HG02970 (cell line): ENCODE measurements around the gene C1orf232.

ENCODE experiments used
- ATAC-seq: cut with Tn5 transposase; IDR thresholded peaks from one replicate; pipeline ENCODE4 v1.9.1; 2021; ENCODE audit warnings: mild to moderate bottlenecking, moderate library complexity, moderate number of reproducible peaks; ENCODE audit not compliant: unreplicated experiment, low FRiP score

C1orf232 gene

DNA sequence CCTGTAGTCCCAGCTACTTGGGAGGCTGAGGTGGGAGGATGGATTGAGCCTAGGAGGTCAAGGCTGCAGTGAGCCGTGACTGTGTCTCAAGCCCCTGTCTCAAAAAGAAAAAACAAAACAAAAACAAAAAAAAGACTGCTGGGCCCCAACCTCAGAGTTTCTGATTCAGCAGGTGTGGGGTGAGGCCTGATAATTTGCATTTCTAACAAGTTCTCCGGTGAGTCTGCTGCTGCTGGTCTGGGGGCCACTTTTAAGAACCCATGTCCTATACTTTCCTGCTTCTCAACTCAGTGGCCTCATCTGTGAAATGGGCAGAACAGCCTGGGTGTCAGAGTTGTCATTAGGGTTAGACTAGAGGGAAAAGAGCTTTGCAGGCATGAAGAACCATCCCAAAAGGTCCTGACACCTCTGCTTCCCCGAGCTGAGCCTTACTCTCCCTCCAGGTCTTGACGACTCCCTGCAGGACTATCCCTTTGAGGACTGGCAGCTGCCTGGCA lies 11.3 kb upstream of the C1orf232 start:
- ATAC-seq, result no peak

GRCh38 chr1:26177182-26177684 lies 8.5 kb upstream of the C1orf232 start, which contains the start of gene CNKSR1:
Gene CNKSR1, plus strand, starts transcription at chr1:26177491. Its CDS starts 57 bp downstream, at chr1:26177548.
- ATAC-seq, result no peak

DNA sequence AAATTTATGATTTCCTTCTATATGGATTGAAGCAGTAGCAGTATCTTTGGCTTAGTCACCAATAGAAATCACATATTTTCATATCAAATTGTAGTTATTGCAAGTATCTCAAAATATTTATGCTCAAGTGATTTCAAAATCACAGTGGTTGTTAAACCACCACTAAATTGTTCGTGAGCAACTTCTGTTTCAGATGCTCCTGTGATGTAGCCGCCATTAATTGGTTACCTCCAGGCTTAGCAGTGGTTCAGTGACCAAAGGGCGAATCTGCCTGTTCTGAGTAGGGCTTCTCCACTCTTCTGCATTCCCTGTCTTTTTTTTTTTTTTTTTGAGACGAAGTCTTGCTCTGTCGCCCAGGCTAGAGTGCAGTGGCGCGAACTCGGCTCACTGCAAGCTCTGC lies 6.6 kb upstream of the C1orf232 start:
- no peak for ATAC-seq

DNA sequence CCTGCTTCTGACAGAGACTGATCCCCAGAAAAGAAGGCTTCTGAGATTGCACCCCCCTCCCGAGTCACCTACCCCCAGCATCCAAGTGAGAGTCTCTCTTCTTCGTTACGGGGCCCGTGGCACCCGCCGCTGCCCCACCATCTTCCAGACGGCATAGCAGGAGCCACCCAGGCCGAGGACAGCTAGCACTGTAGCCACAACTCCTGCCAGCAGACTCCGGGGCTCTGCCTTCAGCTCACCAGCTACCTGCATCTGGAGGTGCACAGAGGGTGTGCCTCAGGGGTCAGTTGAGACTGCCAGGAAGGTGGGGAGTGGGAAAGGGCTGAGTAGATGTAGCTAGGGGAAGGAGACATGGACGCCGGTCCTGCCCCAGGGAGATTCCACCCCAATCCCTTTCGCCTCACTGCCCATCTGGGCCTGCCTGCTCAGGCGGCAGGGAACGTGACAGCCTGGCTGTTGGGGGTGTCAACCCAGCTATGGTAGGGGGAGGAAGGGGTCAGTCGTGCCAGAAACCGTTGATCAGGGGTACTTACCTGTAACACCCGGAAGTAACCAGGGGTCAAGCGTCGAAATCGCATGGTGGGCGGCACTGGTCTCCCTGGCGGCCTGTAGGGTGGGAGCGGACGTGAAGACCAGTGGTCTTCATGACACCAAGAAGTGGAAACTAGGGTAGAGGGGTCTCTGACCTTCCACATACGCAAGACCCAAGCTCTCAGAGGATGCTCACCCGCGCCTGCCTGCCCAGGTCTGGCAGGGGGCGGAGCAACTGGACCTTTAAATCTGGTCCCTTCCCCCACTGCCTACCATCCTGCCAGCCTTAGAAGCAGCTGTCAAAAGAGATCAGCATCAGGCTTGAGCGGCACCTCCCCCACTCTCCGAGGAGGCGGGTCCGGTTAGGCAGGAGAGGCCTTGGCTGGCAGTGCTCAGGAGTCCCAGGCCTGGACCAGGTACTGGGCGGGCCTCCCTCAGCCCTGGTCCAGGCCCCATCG lies 2.6 kb upstream of the C1orf232 start, which contains the start of gene ZNF593OS:
Gene ZNF593OS, minus strand, starts transcription at position 749 of the 989 bp plus-strand sequence. Its CDS starts 171 bp downstream, at position 578.
- ATAC-seq, result no peak

- ATAC-seq, result no peak
Measured at GRCh38 chr1:26170472-26170821, 1.7 kb upstream of the C1orf232 start.

- ATAC-seq, result peak; percentile 84
Measured at GRCh38 chr1:26169669-26170471, 1.1 kb upstream of the C1orf232 start, which contains the start of gene ZNF593. Gene ZNF593, plus strand, starts transcription at chr1:26169908. Its CDS starts 76 bp downstream, at chr1:26169984.

DNA sequence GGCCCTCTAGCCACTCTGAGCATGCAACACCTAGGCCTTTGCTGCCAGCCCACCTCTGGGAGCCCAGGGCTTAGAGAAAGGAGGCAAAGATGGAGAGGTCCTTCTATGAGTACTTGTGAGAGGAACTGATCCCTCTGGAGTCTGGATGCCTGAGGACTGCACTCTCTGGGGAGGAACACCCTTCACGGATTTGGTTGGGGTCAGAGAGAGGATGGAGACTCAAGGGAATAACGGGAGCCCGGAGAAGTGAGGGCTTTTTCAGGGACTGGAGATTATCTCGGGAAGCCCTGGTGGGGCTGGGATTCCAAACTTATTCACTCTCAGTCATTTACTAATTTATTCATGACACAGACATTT lies 413 bp upstream of the C1orf232 start:
- ATAC-seq, result no peak

DNA sequence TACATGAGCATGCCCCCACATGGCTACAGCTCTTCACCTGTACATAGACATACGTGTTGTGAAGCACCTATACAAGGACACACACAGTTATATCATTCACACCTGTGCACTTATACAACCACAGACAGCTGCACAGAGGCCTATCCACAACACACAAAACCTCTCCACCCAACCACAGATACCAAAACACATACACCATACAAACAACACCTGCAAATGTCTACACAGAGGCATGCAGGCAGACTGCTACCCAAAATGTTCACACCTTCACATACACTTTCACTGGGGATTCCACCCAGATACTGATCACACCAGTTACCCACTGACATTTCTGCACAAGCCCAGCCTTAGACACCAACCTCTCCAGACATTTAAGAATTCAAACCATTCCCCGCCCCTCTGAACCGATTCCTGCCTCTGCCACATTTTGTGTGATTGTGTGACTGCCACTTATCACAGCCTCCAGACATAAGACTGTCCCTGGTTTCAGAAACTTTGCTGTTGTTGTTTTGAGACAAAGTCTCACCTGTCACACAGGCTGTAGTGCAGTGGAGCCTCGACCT lies 2.0 kb downstream of the C1orf232 start:
- no peak for ATAC-seq

- no peak for ATAC-seq
Measured at GRCh38 chr1:26164861-26165842, 3.6 kb downstream of the C1orf232 start.

DNA sequence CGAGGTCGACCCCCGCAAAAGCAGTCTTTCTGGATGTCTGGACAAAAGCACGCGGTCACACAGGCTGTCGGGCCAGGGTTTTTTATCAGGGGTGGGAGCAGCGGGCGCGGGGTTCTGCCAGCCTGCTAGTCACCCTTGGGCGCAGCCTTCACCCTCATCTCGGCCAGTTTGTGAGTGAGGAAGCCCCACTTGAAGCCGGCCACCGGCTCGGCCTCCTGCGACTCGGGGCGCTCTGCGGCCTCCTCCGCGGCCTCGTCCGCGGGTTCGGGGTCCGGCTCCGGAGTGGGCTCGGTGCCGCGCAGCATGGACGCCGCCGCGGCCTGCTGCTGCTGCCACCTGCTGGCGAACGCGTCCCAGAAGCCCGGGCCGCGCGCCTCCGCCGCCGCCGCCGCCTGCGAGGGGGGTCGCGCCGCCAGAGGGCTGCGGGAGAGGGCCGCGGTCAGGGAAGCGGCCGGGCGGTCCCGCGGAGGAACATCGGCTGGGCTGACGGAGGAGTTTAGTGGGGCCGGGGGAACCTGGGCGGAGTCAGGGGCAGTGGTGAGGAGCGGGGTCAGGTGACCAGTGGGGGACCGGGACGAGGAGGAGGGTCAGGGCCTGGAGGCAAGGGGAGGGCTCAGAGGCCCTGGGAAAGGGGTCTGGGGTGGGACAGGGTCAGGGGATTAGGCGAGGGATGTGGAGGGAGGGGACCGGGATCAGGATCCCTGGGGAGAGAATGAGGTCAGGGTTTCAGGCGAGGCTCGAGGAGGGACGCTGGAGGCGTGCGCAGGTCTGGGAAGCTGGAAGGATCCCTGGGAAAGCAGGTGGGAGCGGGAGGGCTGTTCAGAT lies 4.5 kb downstream of the C1orf232 start:
- ATAC-seq, result no peak

DNA sequence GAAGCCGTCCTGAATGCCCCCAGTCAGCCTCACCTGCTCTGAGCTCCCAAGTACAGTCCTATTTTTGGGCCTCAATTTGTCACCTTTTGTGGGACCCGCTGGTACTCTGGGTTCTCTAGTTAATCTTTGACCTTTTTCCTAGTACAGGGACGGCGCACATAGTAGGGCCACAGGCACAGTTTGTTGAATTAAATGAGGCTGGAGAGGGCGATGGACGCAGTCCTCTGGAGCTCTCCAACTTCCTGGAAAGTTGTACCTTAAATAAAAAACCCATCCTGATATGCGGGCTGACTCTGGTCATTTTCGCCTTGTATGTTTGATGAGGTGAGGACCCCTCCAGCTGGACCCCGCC lies 5.1 kb downstream of the C1orf232 start:
- ATAC-seq, result no peak

GRCh38 chr1:26162220-26162709 lies 6.5 kb downstream of the C1orf232 start:
- no peak for ATAC-seq

GRCh38 chr1:26161415-26162219 lies 7.1 kb downstream of the C1orf232 start:
- no peak for ATAC-seq

DNA sequence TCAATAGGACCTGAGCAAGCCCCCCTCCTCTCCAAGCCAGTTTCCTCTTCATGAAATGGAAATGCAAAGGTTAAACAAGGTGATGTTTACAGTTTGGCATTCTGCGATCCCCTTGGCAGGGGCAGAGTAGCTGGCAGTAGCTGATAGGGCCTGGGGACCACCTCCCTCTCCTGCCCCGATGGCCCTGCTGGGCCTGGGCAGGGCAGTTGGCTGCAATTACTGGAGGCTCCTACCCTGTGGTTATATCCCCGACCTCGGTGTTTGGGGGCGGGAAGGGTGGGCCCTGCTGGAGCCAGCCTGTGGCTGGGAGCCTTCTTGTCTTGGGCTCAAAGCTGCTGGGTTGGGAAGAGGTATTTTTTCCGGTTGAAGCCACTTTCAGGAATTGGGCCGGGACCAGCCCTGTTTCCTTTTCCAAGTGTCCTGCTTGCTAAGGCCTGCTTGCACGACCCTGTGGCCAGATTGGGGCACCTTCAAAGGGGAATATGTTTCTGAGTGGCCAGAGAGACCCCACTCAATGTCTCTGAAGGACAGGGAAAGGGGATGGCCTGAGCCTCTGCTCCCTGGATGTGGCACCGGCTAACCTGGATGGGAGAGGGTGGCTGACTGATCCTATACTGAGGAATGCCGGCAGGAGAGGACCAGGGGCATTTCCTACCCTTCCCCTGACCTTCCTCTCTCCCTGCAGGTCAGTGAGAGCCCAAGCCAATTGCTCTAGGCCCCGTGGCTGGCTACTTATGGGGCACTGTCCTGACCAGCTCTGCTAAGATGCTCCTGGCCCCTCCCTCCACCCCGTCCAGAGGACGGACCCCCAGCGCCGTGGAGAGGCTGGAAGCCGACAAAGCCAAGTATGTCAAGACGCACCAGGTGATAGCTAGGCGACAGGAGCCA lies 8.0 kb downstream of the C1orf232 start:
- no peak for ATAC-seq

- ATAC-seq, result no peak
Measured at GRCh38 chr1:26159743-26160039, 9.1 kb downstream of the C1orf232 start.

- ATAC-seq, result no peak
Measured at GRCh38 chr1:26158908-26159742, 9.6 kb downstream of the C1orf232 start, which contains the start of gene FAM110D. Gene FAM110D, plus strand, starts transcription at chr1:26159079. Its CDS starts 2,213 bp downstream, at chr1:26161292.
